SW 1271 (cell line): ENCODE results near the gene LAMB3.

ENCODE experiments used
- DNase-seq, 2 experiments: peaks; one replicate each; lab custom pipeline; 2025; lab: John Stamatoyannopoulos, UW

The LAMB3 gene

DNA sequence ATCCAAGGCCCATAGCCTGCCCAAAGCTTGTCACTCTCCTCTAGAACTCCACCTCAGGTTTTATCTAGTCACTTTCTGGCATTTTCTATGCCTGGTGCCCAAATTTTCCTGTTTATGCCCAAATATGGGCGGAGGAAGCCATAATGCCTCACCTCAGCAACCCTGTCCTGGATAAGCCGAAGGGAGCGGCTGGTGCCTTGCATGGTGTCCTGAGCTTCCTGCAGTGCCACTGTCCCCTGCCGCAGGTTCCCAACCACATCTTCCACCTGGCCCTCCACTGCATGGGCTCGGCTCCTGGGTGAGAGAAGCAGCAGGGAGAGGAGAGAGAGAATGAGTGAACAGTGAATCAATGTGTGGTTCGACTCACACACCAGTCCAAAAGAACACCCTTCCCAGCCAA is 34.5 kb downstream of the LAMB3 start:
- DNase-seq: no peak

DNA sequence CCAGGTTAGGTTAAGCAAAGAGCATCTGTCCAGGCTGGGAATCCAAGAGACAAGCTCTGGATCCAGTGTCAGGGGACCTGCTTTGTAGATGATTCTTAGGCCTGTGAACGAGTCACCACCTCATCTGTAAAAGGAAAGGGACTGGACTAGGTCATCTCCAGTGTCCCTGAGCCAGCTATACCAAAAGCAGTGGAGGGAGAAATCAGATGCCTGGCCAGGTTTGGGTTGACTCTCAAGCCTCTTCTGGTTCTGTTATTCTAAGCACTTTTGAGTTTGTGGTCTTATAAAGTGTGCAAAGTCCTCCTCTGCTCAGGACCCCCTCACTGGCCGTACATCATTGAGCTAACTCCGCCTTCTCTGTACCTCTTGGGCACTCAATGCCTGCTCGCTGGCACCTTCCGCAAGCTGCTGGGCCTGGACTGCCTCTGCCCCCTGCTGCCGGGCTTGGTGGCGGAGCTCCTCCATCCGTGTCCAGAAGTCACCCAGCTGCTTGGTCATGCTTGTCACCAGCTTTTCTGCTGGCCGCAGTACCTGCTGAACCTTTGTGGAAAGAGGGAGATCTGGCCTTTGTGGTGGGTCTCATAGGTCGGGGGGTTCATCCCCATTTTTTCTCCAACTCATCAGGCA is 35.1 kb downstream of the LAMB3 start:
- no peak for DNase-seq

DNA sequence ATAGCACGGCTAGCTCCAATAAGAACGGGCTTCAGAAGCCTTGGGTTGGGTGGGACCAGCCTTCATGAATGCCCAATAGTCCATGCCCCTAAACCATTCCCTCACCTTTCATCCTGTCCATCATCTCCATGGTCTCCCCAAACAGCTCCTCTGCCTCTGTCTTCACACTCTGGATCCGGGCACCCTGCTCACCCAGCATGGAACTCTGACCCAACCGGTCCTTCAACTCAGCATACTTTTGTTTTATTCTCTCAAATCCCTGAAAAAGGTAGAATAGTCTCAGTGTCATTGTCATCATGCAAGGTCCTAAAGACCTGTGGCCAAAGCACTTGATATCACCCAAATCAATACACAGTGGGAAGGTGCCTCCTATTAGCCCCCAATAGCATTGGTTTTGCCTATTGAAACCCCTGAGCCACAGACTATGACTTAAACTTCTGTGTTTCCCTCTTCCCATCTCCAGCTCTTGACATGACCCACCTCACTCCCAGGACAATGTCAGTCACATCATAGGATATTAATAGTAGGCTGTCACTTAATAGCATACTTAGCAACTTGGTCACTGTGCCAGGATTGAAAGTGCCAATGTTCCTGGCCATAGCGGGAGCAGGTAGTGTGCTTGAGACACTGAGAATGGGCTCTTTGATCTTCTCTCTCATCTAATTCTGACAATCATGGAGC is 35.7 kb downstream of the LAMB3 start:
- no peak for DNase-seq

DNA sequence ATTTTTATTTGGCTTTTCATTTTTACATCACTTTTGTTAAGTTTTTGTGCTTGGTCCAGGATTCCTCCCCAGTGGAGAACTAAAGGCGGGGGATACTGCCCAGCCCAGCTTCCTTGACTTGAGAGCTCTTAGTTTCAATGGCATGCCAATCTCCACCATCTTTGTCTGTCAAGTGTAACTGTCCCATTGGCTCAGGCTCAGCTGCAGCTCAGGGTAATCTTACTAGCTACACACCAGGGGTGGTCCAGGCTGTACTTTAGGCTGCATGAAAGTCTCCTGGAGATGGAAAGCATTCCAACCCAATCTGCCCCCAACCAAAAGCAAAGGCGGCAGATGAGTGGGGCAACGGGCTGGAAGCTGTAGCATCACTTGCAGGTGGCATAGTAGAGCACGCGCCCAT is 37.3 kb downstream of the LAMB3 start:
- DNase-seq: no peak

DNA sequence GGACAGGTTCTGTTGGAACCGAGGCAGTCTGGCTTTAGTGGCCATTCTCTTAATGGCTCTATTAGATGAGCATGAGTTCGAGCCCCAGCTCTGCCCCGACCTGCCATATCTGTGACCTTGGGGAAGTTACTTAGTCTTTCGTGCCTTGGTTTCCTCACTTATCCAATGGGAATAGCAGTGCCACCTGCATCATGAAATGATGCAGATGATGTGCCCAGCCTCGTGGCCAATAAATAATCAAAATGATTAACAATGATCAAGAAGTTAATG is 38.1 kb downstream of the LAMB3 start:
- no peak for DNase-seq

DNA sequence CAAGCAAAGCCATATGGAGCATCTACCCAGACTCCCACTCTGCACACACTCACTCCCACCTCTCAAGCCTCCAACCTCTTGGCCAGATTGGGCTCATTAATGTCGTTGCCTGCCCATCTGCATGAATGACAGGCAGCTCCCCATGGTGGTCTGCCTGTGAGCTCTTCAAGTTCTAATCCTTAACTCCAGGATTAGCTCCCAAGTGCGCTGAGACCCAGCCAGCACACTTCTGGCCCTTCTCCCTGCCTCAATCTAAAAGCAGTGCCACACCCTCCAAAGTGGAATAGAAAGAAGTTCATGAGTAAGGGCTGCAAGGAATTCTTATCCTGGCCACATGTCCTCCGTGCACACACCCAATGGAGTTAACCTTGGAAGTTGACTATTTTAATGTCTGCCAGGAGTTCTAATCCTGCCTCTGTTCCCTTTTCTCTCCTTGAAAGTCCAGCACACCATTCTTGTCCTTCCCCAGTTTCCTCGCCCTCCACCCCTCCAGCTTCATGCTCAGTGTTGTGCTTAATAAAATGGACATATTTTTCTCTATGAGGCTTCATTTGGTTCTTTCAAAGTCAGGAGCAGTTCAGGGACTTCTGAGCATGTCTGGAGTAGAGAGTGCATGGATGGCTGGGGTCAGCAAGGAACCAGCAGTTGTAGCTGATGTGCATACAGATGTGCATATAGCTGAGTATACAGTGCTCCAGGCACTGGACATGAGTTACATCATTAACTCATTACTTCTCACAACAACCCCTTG is 38.6 kb downstream of the LAMB3 start:
- DNase-seq: no peak

DNA sequence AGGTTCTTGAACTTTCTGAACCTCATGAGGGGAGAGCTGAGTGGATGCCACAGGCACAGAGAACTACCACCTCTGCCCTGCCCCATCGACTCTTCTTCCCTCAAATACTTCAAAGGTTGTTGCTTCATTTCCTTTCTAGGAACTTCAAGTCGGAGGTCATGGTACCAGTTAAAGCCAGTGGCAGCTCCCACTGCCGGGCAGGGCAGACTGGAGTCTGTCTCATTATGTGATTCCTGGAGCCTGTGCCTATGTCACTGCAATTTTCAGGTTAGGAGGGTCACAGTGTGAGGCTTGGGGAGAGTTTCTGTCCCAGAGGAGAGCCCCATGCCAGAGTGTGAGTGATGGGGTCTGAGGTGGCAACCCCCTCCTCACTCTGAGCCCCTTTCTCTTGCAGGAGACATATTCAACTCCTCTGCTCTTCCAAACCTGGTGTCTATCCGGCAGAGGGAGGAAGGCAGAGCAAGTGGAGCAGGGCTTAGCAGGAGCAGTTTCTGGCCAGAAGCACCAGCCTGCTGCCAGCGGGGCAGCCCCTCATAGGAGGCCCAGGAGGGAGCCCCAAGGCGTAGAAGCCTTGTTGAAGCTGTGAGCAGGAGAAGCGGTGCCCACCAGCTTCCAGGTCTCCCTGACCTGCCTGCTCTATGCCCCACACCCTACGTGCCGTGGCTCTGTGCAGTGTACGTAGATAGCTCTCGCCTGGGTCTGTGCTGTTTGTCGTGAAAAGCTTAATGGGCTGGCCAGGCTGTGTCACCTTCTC is 39.4 kb downstream of the LAMB3 start:
- DNase-seq: no peak

DNA sequence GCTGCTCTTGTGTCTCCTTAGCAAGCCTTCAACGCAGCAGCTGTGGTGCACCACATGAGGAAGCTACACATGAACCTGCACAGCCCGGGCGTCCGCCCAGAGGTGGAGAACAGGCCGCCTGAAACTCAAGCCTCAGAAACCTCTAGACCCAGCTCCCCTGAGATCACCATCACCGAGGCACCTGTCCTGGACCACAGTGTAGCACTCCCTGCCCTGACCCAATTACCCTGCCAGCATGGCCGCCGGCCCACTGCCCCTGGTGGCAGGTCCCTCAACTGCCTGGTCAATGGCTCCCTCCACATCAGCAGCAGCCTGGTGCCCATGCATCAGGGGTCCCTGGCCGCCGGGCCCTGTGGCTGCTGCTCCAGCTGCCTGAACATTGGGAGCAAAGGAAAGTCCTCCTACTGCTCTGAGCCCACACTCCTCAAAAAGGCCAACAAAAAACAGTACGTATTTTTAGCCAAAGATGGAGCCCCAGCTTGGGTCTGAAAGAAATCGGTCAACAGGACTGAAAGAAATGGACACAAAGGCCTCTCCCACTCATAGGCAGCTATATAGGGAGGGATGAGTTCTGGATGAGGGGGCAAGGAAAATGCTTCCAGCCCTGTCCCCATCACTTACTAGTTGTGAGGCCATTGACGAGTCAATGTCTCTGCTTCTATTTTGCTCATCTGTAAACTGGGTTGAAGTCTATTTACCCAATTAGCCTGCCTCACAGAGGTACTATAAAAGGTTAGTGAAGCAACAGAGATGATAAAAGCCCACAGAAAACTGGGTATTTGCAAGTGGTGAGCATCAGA is 40.3 kb downstream of the LAMB3 start:
- DNase-seq: no peak

DNA sequence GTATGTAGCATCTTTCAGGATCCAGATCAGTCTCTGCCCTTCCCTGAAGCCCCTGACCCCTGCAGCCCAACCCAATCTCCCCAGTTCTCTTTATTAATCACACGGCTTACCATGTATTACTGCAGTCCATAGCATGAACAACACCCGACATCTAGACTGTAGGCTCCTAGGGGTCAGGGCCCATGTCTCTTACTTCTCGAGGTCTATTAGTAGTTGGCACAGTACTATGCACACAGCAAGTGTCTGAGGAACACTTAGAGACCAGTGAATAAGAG is 41.7 kb downstream of the LAMB3 start:
- no peak for DNase-seq

DNA sequence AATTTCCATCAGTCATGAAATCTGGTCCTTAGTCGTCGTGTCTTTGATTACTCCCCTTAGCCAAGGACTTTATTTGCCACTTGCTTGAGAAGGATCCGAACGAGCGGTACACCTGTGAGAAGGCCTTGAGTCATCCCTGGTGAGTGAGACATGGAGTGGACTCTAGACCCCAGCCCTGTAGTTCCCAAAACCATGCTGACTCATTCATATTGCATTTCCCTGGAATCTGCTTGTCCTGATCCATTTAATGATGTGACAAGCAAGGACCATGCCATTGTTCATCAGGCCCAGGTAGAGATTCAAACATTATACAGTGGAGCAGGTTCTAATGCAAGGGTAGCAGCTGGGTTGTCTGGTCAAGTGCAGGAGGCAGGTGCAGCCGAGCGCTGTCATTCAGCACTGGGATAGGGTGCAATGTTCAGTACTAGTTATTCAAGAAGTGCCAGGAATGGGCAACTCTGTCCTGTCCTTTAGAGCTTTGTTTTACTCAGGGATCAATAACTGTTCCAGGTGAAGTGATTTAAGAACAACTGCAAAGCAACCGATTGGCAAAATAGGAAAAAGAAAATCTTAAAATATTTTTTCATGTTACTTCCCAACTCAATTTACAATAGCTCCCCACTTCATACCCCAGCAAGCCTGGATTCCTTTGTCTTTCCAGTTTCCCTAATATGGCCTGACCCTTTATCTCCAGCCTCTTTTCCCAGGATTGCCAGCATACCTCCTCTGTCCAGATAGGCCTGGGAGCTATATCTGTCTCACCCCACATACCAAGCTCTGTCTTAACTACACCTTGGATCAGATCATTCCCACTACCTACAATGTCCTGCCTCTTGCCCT is 42.2 kb downstream of the LAMB3 start:
- DNase-seq: no peak

DNA sequence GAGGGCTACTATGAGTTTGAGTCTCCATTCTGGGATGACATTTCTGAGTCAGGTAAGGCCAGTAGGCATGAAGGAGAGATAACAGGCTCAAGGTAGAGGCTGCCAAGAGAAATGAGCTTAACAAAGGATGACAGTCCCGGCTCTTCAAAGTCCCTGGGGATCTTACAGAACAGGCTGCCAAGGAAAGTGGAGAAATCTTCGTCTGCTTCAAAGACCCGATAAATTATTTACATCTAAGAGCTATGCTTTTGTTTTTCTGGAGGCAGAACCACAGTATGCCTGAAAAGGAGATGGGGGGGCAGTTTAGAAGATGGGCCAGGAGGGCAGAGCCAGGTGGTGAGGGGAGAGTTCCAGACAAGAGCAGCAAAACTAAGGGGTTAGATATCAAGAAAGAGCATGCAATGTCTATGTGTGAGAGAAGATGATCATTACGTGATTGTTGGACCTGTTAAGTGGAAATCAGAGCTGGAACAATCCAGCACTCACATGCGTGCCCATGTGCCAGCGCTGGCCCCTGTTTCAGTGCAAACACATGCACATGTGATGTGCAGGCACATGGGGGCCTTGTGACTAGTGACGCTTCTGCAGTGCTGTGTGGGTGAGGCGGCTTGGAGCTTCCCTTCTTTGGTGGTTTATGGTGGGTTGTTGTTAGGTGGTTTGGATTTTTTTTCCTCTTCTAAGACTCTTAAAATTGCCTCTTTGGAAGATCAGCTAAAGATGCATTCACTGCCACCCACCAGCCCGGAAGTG is 43.0 kb downstream of the LAMB3 start:
- no peak for DNase-seq

DNA sequence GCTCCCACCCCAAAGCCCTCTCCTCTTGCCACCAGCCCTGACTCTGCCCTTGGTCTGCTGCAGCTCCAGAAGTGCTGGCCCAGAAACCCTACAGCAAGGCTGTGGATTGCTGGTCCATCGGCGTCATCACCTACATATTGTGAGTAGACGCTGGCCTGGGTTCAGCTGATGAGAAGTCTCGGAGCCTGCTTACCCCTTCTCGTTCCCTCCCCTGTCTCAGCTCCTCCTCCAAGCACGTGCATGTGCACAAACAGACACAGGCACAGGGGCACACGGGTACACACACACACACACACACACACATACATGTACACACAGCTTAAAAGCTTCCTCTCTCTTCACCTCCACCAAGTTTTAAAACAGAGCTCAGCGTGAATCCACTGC is 44.4 kb downstream of the LAMB3 start:
- DNase-seq: no peak

DNA sequence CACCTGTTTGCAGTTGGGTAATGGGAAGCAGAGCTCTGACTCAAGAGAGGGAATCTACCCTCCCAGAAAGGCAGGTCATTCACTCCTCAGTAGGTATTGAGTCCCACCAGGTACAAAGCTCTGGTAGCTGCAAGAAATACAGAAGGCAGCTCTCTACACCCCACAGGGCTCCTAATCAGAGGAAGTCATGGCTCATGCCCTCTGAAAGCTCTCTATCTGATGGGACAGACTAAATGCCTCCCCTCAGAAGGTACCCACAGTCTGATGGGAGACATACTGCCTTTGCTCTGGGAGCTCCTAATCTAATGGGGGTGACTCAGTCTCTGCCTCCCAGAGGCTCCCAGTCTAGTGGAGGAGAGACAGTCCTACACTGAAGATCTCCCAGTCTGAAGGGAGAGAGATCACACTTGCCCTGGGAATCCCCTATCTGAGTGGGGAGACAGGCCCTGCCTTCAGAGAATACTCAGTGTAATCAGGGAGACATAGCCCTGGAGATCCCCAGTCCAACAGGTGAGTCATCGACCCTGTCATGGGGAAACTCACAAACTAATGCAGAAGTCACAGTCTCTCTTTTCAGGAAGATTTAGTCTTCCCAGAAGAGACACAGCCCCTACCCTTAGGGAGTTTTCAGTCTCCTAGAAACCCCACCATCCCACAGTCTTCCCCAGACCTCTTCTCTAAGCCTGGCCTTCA is 45.0 kb downstream of the LAMB3 start:
- DNase-seq: no peak

DNA sequence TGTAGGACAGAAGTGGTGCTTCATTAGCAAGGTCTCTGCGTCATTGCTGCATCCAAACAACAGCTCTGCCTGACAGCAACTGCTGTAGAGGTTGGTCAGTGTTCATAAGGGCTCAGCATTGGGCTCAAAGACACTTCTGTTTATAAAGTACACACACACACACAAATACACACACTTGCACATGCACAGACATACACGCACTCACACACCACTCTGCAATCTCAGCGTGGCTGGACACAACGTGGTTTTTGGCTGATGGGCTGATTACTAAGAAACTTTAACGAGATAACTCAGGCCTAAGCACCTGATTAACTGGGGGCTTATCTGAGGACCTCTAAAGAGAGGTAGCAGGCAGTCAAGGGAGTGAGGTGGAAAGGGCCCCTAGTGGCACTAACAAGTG is 48.3 kb downstream of the LAMB3 start:
- DNase-seq: no peak

DNA sequence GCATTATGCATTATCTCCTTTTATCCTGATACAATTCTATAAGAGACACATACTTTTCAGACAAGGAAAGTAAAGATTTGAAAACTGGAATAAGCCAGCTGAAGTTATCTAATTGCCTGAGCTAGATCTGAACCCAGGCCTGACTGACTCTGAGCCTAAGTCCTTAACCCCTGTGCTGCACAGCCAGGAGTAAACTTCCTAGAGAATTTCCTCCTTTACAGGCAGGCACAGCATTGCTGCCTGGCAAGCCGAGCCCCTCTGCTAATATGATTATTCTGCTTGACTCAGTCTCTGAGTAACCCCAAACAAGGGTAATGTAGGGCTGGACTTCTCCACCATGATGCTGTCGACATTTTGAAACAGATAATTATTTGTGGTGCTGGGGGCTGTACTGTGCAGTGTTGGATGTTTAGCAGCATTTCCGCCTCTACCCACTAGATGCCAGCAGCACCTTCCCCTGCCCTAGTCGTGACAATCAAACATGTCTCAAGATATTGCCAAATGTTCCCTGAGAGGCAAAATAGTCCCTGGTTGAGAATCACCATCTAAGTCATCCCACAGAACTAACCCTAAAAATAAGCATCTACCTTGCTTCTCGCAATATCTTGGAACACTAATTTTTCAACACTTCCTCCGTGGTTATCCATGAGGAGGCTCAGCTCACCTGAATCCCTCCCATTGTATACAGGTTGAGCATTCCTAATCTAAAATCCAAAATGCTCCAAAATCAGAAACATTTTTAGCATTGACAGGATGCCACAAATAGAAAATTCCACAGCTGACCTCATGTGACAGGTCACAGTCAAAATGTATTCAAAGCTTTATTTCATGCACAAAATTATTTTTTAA is 50.2 kb downstream of the LAMB3 start:
- peak in 1 of 2 experiments; percentile 29 for DNase-seq

DNA sequence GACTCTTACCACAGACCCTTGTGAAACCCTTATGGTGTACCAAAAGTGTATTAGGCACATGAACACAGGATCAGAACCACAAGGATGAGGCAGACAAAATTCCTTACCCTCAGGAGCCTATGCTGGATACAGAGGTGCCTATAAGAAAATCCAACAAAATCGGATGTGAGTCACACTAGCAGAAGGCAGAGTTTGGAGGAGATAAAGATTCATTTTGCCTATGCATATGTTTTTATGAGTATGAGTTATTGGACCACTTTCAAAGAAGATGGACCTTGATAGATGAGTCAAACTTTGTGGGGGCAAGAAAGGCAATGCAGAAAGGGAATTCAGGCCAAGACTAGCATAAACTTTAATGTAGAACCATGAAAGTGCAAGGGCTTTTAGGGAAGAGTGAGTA is 51.7 kb downstream of the LAMB3 start:
- DNase-seq: no peak

DNA sequence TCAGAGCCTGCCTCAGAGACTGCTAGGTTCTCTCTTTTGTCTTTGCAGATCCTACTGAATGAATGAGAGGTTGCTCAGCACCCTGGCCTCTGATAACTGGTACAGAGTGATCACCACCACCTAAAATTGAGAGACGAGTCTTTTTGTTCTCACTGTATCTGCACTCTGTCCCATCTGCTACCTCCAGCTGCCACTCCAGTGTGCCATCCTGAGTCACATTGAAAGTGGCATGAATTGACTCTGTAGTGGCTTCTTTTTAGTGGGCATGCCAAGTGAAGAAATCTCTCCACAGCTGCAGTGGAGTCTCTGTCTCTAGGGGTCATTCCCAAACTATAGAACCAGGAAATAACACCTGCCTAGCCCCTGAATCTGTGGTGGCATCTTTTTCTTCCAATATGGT is 54.0 kb downstream of the LAMB3 start:
- no peak for DNase-seq

DNA sequence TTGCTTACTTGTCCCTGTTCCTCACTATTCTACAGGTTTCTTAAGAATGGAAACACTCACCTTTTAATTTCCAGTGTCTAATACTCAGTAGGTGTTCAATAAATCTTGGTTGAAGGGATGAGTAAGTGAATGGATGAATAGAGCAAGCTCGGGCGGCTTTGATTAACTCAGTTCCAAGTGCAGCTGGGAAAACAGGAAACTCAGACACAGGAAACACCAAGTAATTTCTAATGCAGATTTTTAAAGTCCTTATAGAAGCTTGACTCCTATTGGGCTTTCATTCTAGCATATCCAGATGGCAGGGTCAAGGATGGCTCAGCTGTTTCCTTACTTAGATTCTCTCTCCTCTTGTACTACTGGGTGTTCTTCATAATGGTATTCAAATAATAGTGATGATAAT is 54.7 kb downstream of the LAMB3 start:
- no peak for DNase-seq

DNA sequence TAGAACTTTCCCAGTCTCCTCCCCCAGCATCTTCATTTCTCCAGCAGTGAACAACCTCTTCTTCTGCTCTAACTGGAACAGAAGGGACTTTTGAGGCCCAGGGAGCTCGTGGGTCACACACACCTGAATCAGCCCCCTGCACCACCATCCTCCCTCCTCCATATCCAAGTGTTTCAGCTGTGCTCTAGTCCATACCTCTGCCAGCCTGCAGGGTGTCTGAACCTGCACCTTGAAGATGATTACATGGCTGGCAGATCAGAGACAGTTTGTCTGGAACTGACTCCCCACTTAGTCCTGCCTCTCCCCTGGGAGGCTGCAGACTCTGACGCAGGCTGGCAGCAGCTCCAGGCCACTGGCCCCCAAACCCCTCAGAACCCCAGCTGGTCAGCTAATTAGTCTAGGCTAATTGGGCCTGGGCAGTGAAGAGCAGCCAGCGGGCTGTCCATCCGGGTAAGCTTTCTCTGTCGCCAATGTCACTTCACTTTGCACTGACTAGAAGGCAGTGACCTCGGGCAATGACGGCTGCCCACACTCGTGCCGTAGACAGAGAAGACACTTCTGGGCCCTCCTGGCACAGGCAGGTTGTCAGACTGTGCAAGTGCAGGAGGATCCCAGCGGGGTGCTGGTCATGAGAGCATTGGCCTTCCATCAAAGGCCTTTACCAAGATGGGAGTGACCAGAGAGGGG is 56.5 kb downstream of the LAMB3 start:
- no peak for DNase-seq
